ENCODE results near the gene RPS29. TPM values are rescaled to one million over a fixed set of nuclear protein-coding genes. Genes with fewer than 3 reads are reported as not detected.
A peak's percentile ranks its signal among the peaks of the same experiment; 100 is the strongest.

RPS29 gene
- total and polyA plus RNA-seq, 2 of the 13 experiments (the other 11 are each of a cell fraction or from before 2014, with no cell fraction given) = 4,303 to 8,215 TPM

- TF ChIP-seq HBP1 (CRISPR knock-in tag; IDR thresholded peaks at IDR 0.05; ENCODE audit: low read depth) (peak; percentile 92; the same call in 1 of the 2 replicates), ZNF564 (CRISPR knock-in tag; IDR thresholded peaks at IDR 0.05) (no peak; the same call in 1 of the 2 replicates), MYPOP (CRISPR knock-in tag; IDR thresholded peaks at IDR 0.05) (peak; percentile 65; the same call in 1 of the 2 replicates), KLF9 (CRISPR knock-in tag; IDR thresholded peaks at IDR 0.05; ENCODE audit: low read depth) (peak; percentile 38; the same call in 1 of the 2 replicates), ZNF430 (CRISPR knock-in tag; IDR thresholded peaks at IDR 0.05) (peak; percentile 88), JUNB (CRISPR knock-in tag; IDR thresholded peaks at IDR 0.05; ENCODE audit: borderline replicate concordance) (0 out of 2 replicates have a peak, but pooled peaks have one; percentile 30), NR2F6 (IDR thresholded peaks at IDR 0.05) (peak; percentile 24; the same call in 1 of the 2 replicates), NR2F6 (CRISPR knock-in tag; IDR thresholded peaks at IDR 0.05) (peak; percentile 87), SMAD3 (CRISPR knock-in tag; IDR thresholded peaks at IDR 0.05) (peak; percentile 42; the same call in 1 of the 2 replicates), DNMT3B (CRISPR knock-in tag; conservative IDR thresholded peaks at IDR 0.05) (peak; percentile 55; the same call in 1 of the 2 replicates), REST (IDR thresholded peaks at IDR 0.05; ENCODE audit: borderline replicate concordance in 1 of 2, low read depth in 1 of 2, low read length in 2 of 2) (peak in 1 of 2 experiments; percentile 48; a peak in 1 of 4 replicates), CEBPG (CRISPR knock-in tag; IDR thresholded peaks at IDR 0.05) (peak; percentile 48; the same call in 1 of the 2 replicates), TRAFD1 (CRISPR knock-in tag; IDR thresholded peaks at IDR 0.05; ENCODE audit: borderline replicate concordance) (no peak), ZBTB46 (CRISPR knock-in tag; IDR thresholded peaks at IDR 0.05; ENCODE audit: borderline replicate concordance) (peak; percentile 85; the same call in 1 of the 2 replicates), ZNF205 (CRISPR knock-in tag; IDR thresholded peaks at IDR 0.05) (no peak), AGO2 (optimal IDR thresholded peaks at IDR 0.05; ENCODE audit: low read depth, low read length) (peak; percentile 84), ZSCAN22 (CRISPR knock-in tag; IDR thresholded peaks at IDR 0.05) (peak; percentile 52; the same call in 1 of the 2 replicates), ZNF549 (CRISPR knock-in tag; IDR thresholded peaks at IDR 0.05) (no peak)
Measured at GRCh38 chr14:49633640-49634546, 47.7 kb upstream of the RPS29 start (continued).
